HG03432 (cell line): ENCODE data around the gene CPSF7.
"Not testable (repeated sequence)": the region's sequence is repeated elsewhere in the genome, so short reads cannot be mapped to it uniquely, and the experiment has no call there.

Experiments used
- ATAC-seq: cut with Tn5 transposase; IDR thresholded peaks from one replicate; pipeline ENCODE4 v1.9.1; 2021; ENCODE audit warnings: mild to moderate bottlenecking, moderate library complexity; ENCODE audit not compliant: unreplicated experiment

The CPSF7 gene

GRCh38 chr11:61390161-61390560, 39.6 kb downstream of the CPSF7 start:
- no peak for ATAC-seq

DNA sequence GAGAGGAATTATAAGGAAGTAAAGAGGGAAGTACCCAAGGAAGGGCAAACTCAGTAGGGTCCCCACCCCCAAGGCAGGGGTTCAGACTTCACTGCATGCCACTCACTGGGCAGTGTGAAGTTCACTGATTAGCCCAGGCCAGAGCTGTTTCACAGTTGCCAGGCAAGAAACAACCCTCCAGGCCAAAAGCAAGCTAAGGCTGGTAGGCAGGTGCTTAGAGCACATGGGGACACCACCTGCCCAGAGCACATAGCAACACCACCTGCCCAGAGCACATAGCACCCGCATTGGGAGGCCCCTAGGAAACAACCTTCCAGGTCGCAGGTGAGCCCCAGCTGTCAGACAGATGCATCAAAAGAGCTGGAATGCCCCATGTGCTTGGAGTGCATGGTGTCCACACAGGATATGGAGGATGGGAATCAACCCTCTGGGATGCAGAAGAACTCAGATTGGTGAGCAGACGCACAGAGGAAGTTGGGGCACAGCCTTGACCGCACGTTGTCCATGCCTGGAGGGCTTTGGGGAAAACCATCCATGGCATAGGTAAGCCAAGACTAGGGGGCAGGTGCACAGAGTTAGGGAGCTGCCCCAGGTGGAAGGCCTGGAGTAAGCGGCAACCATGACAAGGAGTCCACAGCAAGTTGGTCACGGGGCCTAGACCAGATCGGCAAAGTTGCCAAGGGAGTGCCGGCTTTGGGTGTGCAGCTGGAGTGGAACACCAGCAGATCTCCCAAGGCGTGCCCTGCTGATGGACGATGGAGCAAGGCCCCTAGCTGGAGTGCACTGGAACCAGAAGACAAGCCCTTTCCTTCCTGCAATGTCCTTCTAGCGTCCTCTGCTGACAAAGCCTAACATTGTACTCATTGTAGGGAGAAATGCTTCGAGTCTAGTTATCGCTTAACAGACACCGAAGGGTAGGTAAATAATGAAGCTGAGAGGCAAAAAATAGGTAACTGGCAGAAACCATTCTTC, 45.2 kb downstream of the CPSF7 start:
- no peak for ATAC-seq

DNA sequence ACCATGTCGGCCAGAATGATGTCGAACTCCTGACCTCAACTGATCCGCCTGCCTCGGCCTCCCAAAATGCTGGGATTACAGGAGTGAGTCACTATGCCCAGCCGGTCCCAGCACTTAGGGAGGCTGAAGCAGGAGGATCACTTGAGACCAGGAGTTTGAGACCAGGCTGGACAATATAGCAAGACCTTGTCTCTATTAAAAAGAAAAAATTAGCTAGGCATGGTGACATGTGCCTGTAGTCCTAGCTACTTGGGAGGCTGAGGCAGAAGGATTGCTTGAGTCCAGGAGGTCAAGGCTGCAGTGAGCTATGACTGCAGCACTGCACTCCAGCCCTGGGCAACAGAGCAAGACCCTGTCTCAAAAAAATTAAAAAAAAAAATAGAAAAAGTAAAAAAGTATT, 45.9 kb downstream of the CPSF7 start:
- ATAC-seq, result not testable (repeated sequence)

GRCh38 chr11:61380884-61381283, 48.9 kb downstream of the CPSF7 start:
- no peak for ATAC-seq

- ATAC-seq, result no peak
These were observed 51.0 kb downstream of the CPSF7 start for GRCh38 chr11:61378713-61379313.

- no peak for ATAC-seq
These were observed 52.2 kb downstream of the CPSF7 start for GRCh38 chr11:61377461-61378160.

- no peak for ATAC-seq
These were observed 54.0 kb downstream of the CPSF7 start for GRCh38 chr11:61375761-61376108.

- no peak for ATAC-seq
These were observed 56.9 kb downstream of the CPSF7 start for GRCh38 chr11:61372659-61373420.

DNA sequence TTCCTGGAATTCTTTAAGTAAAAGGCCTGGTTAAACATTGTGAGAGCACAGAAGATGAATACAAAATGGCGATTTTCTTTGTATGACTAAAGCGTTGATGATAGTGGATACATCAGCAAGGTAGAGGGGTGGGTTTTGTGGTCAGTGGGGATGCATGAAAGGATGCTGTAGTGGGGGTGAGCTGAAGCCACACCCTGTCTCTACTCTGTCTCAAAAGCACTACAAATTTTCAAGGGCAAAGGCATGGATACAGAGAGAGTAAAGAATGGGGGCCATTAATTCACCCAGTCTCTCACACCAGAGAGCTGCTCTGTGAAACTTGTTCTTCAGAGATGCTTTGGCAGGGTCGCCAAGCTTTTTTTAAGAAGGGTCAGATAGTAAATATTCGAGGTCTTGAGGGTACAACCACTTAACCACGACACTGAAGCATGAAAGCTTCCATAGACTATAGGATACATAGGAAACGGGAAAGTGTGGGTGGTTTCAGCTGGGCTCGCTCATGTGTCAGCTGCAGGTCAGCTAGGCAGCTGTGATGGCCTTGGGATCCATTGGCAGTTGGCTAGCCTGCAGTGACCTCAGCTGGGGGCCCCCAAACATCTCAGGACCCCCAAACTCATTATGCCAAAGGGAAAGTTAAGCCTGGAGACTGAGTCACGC, 59.3 kb downstream of the CPSF7 start:
- no peak for ATAC-seq

- peak; percentile 76 for ATAC-seq
These were observed 60.1 kb downstream of the CPSF7 start for GRCh38 chr11:61369372-61370348.

DNA sequence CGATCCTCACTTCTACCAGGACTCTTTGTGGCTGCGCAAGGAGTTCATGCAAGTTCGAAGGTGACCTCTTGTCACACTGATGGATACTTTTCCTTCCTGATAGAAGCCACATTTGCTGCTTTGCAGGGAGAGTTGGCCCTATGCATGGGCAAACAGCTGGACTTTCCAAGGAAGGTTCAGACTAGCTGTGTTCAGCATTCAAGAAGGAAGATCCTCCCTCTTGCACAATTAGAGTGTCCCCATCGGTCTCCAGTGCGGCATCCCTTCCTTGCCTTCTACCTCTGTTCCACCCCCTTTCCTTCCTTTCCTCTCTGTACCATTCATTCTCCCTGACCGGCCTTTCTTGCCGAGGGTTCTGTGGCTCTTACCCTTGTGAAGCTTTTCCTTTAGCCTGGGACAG, 61.1 kb downstream of the CPSF7 start:
- no peak for ATAC-seq

GRCh38 chr11:61367406-61367805, 62.4 kb downstream of the CPSF7 start:
- no peak for ATAC-seq

DNA sequence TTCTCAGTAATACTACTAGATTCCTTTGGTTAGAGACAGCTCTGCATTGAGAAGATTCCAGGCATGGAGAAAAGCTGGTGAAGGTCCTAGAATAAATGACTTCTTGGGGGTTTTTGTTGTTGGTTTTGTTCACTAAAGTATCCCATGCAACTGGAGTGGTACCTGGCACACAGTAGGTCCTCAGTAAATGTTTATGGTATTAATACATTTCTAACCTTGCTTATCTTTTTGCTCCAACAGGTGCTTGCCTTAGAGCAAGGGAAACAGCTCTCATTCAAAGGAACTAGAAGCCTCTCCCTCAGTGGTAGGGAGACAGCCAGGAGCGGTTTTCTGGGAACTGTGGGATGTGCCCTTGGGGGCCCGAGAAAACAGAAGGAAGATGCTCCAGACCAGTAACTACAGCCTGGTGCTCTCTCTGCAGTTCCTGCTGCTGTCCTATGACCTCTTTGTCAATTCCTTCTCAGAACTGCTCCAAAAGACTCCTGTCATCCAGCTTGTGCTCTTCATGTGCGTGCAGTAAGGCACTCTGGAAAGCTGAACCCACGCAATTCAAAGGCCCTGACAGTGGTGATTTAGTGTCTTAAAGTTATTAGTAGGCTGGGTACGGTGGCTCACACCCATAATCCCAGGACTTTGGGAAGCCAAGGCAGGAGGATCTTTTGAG, 65.6 kb downstream of the CPSF7 start:
- ATAC-seq, result no peak

GRCh38 chr11:61362542-61362875, 67.3 kb downstream of the CPSF7 start:
- no peak for ATAC-seq

DNA sequence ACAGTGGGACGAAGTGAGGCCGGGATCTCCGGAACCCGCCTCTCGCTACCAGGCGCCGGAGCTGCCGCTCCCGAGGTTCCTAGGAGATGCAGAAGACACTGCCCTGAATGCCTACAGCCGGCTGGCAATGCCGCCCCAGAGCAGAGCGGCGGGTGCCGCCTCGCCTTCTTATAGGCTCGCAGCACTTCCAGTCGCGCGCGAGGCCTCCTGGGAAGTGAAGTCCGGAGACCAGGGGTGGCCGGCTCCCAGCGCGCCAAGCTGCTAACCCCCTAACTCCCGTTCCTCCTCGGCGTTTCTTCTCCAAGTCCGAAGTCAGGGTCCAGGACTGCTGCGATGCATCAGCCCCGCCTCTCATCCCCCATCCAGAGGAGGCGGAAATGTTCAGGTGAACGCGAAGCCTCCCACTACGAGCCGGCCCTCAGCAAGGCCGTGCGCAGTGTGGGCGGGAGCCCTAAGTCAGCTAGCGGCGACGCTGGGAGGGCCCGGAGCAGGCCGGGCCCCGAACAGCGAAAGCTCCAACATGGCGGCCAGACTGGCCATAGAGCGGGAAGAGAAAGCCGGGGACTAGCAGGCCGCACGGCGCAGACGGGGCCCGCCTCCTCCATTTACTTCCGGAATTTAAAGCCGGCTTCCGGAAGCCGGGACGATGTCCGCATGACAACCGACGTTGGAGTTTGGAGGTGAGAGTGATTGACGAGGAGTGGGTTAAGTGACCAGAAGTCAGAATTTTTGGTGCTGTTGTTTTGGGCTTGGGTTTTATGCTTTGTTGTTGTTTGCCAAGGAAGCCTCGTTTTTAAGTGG, 67.8 kb downstream of the CPSF7 start, which contains the start of the genes CYB561A3 and TMEM138:
CYB561A3 (minus strand) TSS at position 142 of the 801 bp plus-strand sequence. CDS start 5,169 bp downstream, outside the sequence.
TMEM138 (plus strand) TSS at position 634 of the 801 bp plus-strand sequence. CDS start 2,017 bp downstream, outside the sequence.
- peak; percentile 84 for ATAC-seq

- ATAC-seq, result no peak
These were observed 68.5 kb downstream of the CPSF7 start for GRCh38 chr11:61361237-61361740.

- ATAC-seq, result no peak
These were observed 70.3 kb downstream of the CPSF7 start for GRCh38 chr11:61359516-61359915.

DNA sequence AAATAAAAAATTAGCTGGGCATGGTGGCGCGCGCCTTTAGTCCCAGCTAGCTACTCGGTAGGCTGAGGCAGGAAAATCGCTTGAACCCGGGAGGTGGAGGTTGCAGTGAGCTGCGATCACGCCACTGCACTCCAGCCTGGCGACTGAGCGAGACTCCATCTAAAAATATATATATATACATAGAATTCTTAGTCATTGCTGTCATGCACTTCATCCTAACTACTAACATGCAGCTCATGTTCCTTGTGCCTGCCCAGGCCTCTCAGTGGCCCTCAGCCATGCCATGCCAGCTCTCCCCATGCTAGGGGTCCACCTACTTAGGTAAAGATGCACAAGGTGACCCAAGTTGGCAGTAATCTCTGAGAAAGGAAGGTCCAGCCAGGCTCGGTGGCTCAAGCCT, 71.2 kb downstream of the CPSF7 start:
- ATAC-seq, result no peak
